OCI-LY7 (cell line): Measurements from ENCODE around the gene AGAP3. TPM values are rescaled to one million over a fixed set of nuclear protein-coding genes. Genes with fewer than 3 reads are reported as not detected.

ENCODE experiments used
- BruUV-seq: library from RNA; stranded (reverse); fragments of 400-500 nt; replicated peaks from 2 replicates; lab custom pipeline; 2021; lab: Mats Ljungman, UMichigan
- CTCF ChIA-PET: fragments of 300-600 bp; sonication (Branson Sonifier 250); formaldehyde crosslinking; loops from one replicate; lab custom pipeline; 2022; ENCODE audit warnings: antibody characterized with exemption; ENCODE audit not compliant: unreplicated experiment; lab: Charles Lee
- POLR2A ChIA-PET: fragments of 300-600 bp; sonication (Branson Sonifier 250); formaldehyde crosslinking; loops from one replicate; lab custom pipeline; 2022; ENCODE audit warnings: antibody characterized with exemption; lab: Charles Lee
- DNase-seq: peaks from one replicate; pipeline ENCODE4 v3.0.0-alpha.2; 2015; ENCODE audit warnings: low spot score
- H2AFZ ChIP-seq: fragments of 200-600 bp; sonication (generic), shearing (Covaris generic); 2 replicates; pipeline ENCODE4 v1.6.1; 2014; ENCODE audit warnings: mild to moderate bottlenecking, antibody characterized with exemption, low read length, moderate library complexity
- H3K27ac ChIP-seq: fragments of 200-600 bp; sonication (generic); 2 replicates; pipeline ENCODE4 v1.5.1; 2014; ENCODE audit warnings: mixed run types, low read depth, mild to moderate bottlenecking, moderate library complexity, low read length, inconsistent platforms; ENCODE audit not compliant: poor library complexity, severe bottlenecking
- H3K36me3 ChIP-seq: fragments of 200-600 bp; sonication (generic); 2 replicates; pipeline ENCODE4 v1.6.1; 2014; ENCODE audit warnings: mild to moderate bottlenecking, antibody characterized with exemption, low read length, moderate library complexity, mixed read lengths; ENCODE audit not compliant: insufficient read depth
- H3K4me1 ChIP-seq: fragments of 200-600 bp; sonication (generic); 2 replicates; pipeline ENCODE4 v1.5.1; 2014; ENCODE audit warnings: mild to moderate bottlenecking, low read length; ENCODE audit not compliant: insufficient read depth, poor library complexity, severe bottlenecking
- H3K4me2 ChIP-seq: fragments of 200-600 bp; sonication (generic); 2 replicates; pipeline ENCODE4 v1.6.1; 2014; ENCODE audit warnings: mild to moderate bottlenecking, low read length
- H3K4me3 ChIP-seq: fragments of 200-600 bp; sonication (generic); 2 replicates; pipeline ENCODE4 v1.5.1; 2014; ENCODE audit warnings: mild to moderate bottlenecking, low read depth, low read length; ENCODE audit not compliant: poor library complexity, severe bottlenecking
- H3K79me2 ChIP-seq: fragments of 200-600 bp; sonication (generic); 2 replicates; pipeline ENCODE4 v1.6.1; 2016; ENCODE audit warnings: low read depth, mild to moderate bottlenecking, low read length, moderate library complexity, mixed read lengths; ENCODE audit not compliant: insufficient read depth
- H3K9me2 ChIP-seq: fragments of 200-600 bp; sonication (generic); 2 replicates; pipeline ENCODE4 v1.6.1; 2016; ENCODE audit warnings: mild to moderate bottlenecking, low read length, mixed read lengths; ENCODE audit not compliant: insufficient read depth
- H3K9me3 ChIP-seq: fragments of 200-600 bp; sonication (generic); 2 replicates; pipeline ENCODE4 v1.6.1; 2014; ENCODE audit warnings: mild to moderate bottlenecking, mixed run types, low read length, mixed read lengths
- H4K20me1 ChIP-seq: fragments of 200-600 bp; sonication (generic); 2 replicates; pipeline ENCODE4 v1.6.1; 2014; ENCODE audit warnings: mild to moderate bottlenecking, antibody characterized with exemption, low read length, moderate library complexity, mixed read lengths; ENCODE audit not compliant: insufficient read depth
- CTCF ChIP-seq: fragments of 200-600 bp; sonication (generic); conservative IDR thresholded peaks from 2 replicates; pipeline ENCODE4 v1.5.1; 2014; ENCODE audit warnings: mild to moderate bottlenecking, antibody characterized with exemption, low read length, moderate library complexity, mixed read lengths
- EZH2phosphoT487 ChIP-seq: fragments of 200-600 bp; sonication (generic); IDR thresholded peaks from 2 replicates; pipeline ENCODE4 v1.6.1; 2018; ENCODE audit warnings: low read depth, borderline replicate concordance, mild to moderate bottlenecking, mixed run types, antibody characterized with exemption, low read length, moderate library complexity, mixed read lengths
- intact Hi-C: fragments of 100-400 bp; cut with micrococcal nuclease; formaldehyde crosslinking; loops from one replicate; pipeline ENCODE4 v1.10.0; 2022; ENCODE audit not compliant: unreplicated experiment
- total RNA-seq, 2 experiments: library from RNA; depleted of rRNA in 1 of 2; stranded (reverse); fragments of >200 nt in 1 of 2; shearing (Covaris generic) in 1 of 2; gene quantifications; 2 replicates each; pipeline ENCODE4 v1.2.3, GENCODE V29; 2014 to 2022

AGAP3 gene
- total RNA-seq, 2 experiments from 2014 or later: 4.8 to 30.9 TPM

DNA sequence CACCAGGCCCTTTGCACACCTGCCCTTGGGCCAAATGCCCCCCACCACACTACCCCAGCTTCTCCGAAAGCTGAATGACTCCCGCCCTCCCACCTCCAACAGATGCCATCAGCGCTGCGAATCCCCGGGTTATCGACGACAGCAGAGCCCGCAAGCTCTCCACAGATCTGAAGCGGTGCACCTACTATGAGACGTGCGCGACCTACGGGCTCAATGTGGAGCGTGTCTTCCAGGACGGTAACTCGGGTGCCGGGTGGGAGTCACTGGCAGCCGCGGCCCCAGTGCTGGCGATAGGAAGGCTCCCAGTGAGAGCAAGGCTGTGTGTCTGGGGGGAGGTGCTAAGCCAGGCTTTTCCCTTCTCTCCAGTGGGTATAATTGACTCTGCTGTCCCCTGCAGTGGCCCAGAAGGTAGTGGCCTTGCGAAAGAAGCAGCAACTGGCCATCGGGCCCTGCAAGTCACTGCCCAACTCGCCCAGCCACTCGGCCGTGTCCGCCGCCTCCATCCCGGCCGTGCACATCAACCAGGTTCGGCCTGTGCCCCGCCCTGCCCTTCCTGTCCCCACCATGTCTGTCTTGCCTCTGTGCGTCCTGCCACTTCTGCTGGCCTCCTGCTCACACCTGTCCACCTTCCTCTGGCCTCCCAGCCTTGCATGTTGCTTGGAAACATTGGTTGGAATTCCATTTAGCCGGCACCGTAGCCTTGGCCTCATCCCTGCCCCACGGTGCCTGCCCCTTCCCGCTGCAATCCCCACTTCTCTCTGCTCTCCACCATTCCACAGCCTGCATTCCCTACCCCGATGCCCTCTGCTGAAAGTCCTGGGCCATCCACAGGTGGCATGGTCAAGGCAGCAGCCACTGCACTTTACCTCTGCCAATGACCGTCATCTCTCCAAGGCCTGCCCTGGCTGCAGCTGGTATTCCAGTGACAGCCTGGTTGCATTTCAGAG is 32.1 kb downstream of the AGAP3 start:
- no peak overlapping the region for H3K4me3 ChIP-seq
- no peaks in the 10 kb centered on the region for H3K79me2 ChIP-seq
- ChIA-PET CTCF (no interaction called here), POLR2A (no interaction called here)
- no peak overlapping the region for H2AFZ ChIP-seq
- TF ChIP-seq EZH2phosphoT487 (no peak), CTCF (no peak)
- H4K20me1 ChIP-seq: no peaks in the 10 kb centered on the region
- H3K27ac ChIP-seq: no peak overlapping the region
- H3K9me3 ChIP-seq: no peaks in the 10 kb centered on the region
- no peaks in the 10 kb centered on the region for H3K36me3 ChIP-seq
- DNase-seq: no peak
- no peaks in the 10 kb centered on the region for H3K4me1 ChIP-seq
- no peaks in the 10 kb centered on the region for H3K9me2 ChIP-seq
- no TSS peak for BruUV-seq
- no peak overlapping the region for H3K4me2 ChIP-seq
- intact Hi-C loops: loop anchor here (10.0 kb wide), 1 partner anchor 224 kb away; no protein-coding TSS in a partner anchor

DNA sequence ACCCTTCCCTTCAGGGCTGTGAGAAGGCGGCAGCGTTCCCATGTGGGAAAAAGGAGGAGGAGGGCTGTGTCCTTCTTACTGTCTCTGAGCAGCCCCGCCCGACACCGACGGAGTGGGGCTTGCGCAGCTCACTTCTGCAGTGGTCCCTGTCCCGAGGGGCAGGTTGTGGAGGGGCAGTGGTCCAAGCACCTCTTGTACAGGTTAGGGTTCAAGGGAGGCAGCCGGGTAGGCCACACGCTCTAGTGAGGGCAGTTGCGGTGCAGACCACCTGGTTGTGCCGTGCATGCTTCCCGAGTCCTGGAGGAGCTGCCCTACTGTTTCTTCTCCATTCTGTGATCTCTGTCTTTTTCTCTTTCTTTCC is 32.8 kb downstream of the AGAP3 start:
- TF ChIP-seq EZH2phosphoT487: no peak
- TF ChIP-seq CTCF: no peak
- intact Hi-C loops: loop anchor here (10.0 kb wide), 1 partner anchor 224 kb away; no protein-coding TSS in a partner anchor
- H3K79me2 ChIP-seq: no peaks in the 10 kb centered on the region
- no peaks in the 10 kb centered on the region for H3K4me1 ChIP-seq
- no peak overlapping the region for H3K4me3 ChIP-seq
- H4K20me1 ChIP-seq: no peaks in the 10 kb centered on the region
- H3K36me3 ChIP-seq: no peaks in the 10 kb centered on the region
- ChIA-PET POLR2A (no interaction called here), CTCF (no interaction called here)
- H3K9me2 ChIP-seq: no peaks in the 10 kb centered on the region
- H3K4me2 ChIP-seq: no peak overlapping the region
- no peak overlapping the region for H2AFZ ChIP-seq
- no TSS peak for BruUV-seq
- no peak for DNase-seq
- no peak overlapping the region for H3K27ac ChIP-seq
- no peaks in the 10 kb centered on the region for H3K9me3 ChIP-seq

GRCh38 chr7:151119902-151120301 is 33.6 kb downstream of the AGAP3 start:
- H3K9me3 ChIP-seq: no peaks in the 10 kb centered on the region
- BruUV-seq: no TSS peak
- no peak overlapping the region for H3K4me2 ChIP-seq
- DNase-seq: no peak
- POLR2A ChIA-PET: no interaction called here
- no peak overlapping the region for H3K4me3 ChIP-seq
- TF ChIP-seq CTCF: no peak
- TF ChIP-seq EZH2phosphoT487: no peak
- H4K20me1 ChIP-seq: no peaks in the 10 kb centered on the region
- no peaks in the 10 kb centered on the region for H3K36me3 ChIP-seq
- intact Hi-C loops: loop anchor here (5.0 to 10.0 kb wide), 2 partner anchors 182 to 225 kb away; no protein-coding TSS in a partner anchor
- no peaks in the 10 kb centered on the region for H3K4me1 ChIP-seq
- no peaks in the 10 kb centered on the region for H3K79me2 ChIP-seq
- H2AFZ ChIP-seq: no peak overlapping the region
- H3K9me2 ChIP-seq: no peaks in the 10 kb centered on the region
- no peak overlapping the region for H3K27ac ChIP-seq
- CTCF ChIA-PET: no interaction called here
